ENCODE results near the gene RANBP1. TPM values are rescaled to one million over a fixed set of nuclear protein-coding genes. Genes with fewer than 3 reads are reported as not detected.

RANBP1 gene
- total and polyA plus RNA-seq, 2 of the 8 experiments (the other 6 are each of a cell fraction or from before 2014, with no cell fraction given) = 343 to 484 TPM

GRCh38 chr22:20130731-20131596 lies 15.1 kb downstream of the RANBP1 start:
- CTCF ChIA-PET (ENCODE audit: partially characterized antibody) = interaction anchor here (1.0 to 2.6 kb wide), 7 partner anchors 10 to 163 kb away, joined by 3 to 18 read pairs (median 4); partner anchors contain the start of gene RANBP1
- Histone ChIP-seq H4K20me1 (replicated peaks in 1 of 2; ENCODE audit: control insufficient read depth in 1 of 2, insufficient read depth in 2 of 2, low read length in 2 of 2) (peaks cover 11 to 29% of the 10 kb centered on the region in 2 experiments), H3K23me2 (ENCODE audit: low read depth, low read length) (peaks cover 7% of the 10 kb centered on the region; the same call in 1 of the 2 replicates), H3K18ac (ENCODE audit: extremely low read depth, low read length) (no peak overlapping the region; the same call in 1 of the 2 replicates), H4K91ac (replicated peaks; ENCODE audit: insufficient read length, low read length) (no peak overlapping the region), H3K4me1 (replicated peaks in 1 of 4; ENCODE audit: control insufficient read depth in 3 of 4, insufficient read depth in 4 of 4, low read length in 3 of 4) (peaks cover 0 to 12% (median 7%) of the 10 kb centered on the region in 4 experiments; a peak in 4 of 7 replicates), H3K56ac (replicated peaks; ENCODE audit: insufficient read length, low read depth, low read length) (peak overlapping the region; percentile 59), H4K5ac (ENCODE audit: insufficient read length, low read depth, low read length) (peak overlapping the region; percentile 26), H2BK5ac (ENCODE audit: low read depth, low read length) (no peak overlapping the region), H3K14ac (ENCODE audit: insufficient read length) (no peak overlapping the region), H3K27me3 (replicated peaks in 1 of 4; ENCODE audit: control insufficient read depth in 3 of 4, extremely low read depth in 1 of 4, insufficient read depth in 3 of 4, low read length in 3 of 4) (no peaks in the 10 kb centered on the region; a peak in 2 of 7 replicates), H2AK5ac (ENCODE audit: low read depth, low read length) (0 out of 2 replicates have a peak overlapping the region, but pooled peaks have one; percentile 33), H3K4me3 (ENCODE audit: extremely low read depth in 1 of 4, insufficient read depth in 2 of 4, low read depth in 3 of 4, low read length in 4 of 4) (peak overlapping the region; percentile 47 to 76 (median 54)), H2BK15ac (ENCODE audit: low read length) (peak overlapping the region; percentile 84), H2AFZ (ENCODE audit: low read length) (peak overlapping the region; percentile 60; the same call in 1 of the 2 replicates), H4K8ac (ENCODE audit: extremely low read depth, insufficient read depth, low read length) (no peak overlapping the region; the same call in 1 of the 2 replicates), H3K23ac (ENCODE audit: insufficient read length) (no peak overlapping the region), H3K79me1 (ENCODE audit: low read depth, low read length) (peaks cover 7% of the 10 kb centered on the region), H2BK120ac (replicated peaks; ENCODE audit: low read depth, low read length) (no peak overlapping the region), H3K4me2 (ENCODE audit: insufficient read depth in 1 of 2, low read depth in 2 of 2, low read length in 2 of 2) (peak overlapping the region; percentile 58 to 67), H2BK20ac (ENCODE audit: low read length) (no peak overlapping the region), H3K27ac (ENCODE audit: low read depth, low read length) (no peak overlapping the region; the same call in 1 of the 2 replicates), H3K79me2 (ENCODE audit: control insufficient read depth in 1 of 2, insufficient read depth in 2 of 2, low read length in 2 of 2) (peaks cover 0 to 8% of the 10 kb centered on the region in 2 experiments; a peak in 1 of 4 replicates), H3K9ac (replicated peaks in 1 of 4; ENCODE audit: extremely low read depth in 1 of 4, low read depth in 3 of 4, low read length in 3 of 4) (no peak overlapping the region), H3K36me3 (ENCODE audit: control insufficient read depth in 2 of 4, insufficient read depth in 4 of 4, low read length in 3 of 4) (peaks cover 8 to 22% (median 11%) of the 10 kb centered on the region in 4 experiments; a peak in 6 of 8 replicates), H2BK12ac (ENCODE audit: low read depth, low read length) (no peak overlapping the region), H3K4ac (replicated peaks; ENCODE audit: insufficient read length, low read depth, low read length) (peak overlapping the region; percentile 13), H3K9me3 (ENCODE audit: insufficient read depth in 2 of 2, low read depth in 1 of 2, low read length in 1 of 2) (no peaks in the 10 kb centered on the region)
- WGBS, 2 experiments (ENCODE audit: extremely low coverage in 1 of 2, insufficient coverage in 1 of 2, insufficient read length in 1 of 2, insufficient replicate concordance in 2 of 2, low coverage in 1 of 2, low lambda C conversion rate in 2 of 2, missing lambda C conversion rate in 1 of 2) = 14% methylated on average over 41 of the region's 70 CpGs; no CpG with 5 or more reads in 1 of the 2 experiments
- FAIRE-seq = no peak
- peak in 1 of 2 experiments; percentile 82 for DNase-seq (ENCODE audit: low read depth in 1 of 2, low spot score in 2 of 2)
- POLR2A ChIA-PET (ENCODE audit: partially characterized antibody) = interaction anchor here (0.6 to 8.3 kb wide), 11 partner anchors 7 to 154 kb away, joined by 3 to 223 read pairs (median 8); partner anchors contain the start of genes RANBP1 and TRMT2A
- TF ChIP-seq JUND (IDR thresholded peaks at IDR 0.05; ENCODE audit: low read length) = no peak
- TF ChIP-seq ATF2 (IDR thresholded peaks at IDR 0.05; ENCODE audit: low read length) = no peak
- peak; percentile 43 for TF ChIP-seq KDM4A (IDR thresholded peaks at IDR 0.05; ENCODE audit: low read depth, low read length, severe bottlenecking)
- TF ChIP-seq TBP (IDR thresholded peaks at IDR 0.05; ENCODE audit: low read depth, low read length) = peak; percentile 39; the same call in 1 of the 2 replicates
- 0 out of 2 replicates have a peak, but pooled peaks have one; percentile 25 for TF ChIP-seq PHF8 (conservative IDR thresholded peaks at IDR 0.05; ENCODE audit: low read depth, low read length)
- no peak for TF ChIP-seq SIX5 (IDR thresholded peaks at IDR 0.05; ENCODE audit: low read depth, low read length)
- 0 out of 2 replicates have a peak, but pooled peaks have one; percentile 19 for TF ChIP-seq TAF1 (IDR thresholded peaks at IDR 0.05; ENCODE audit: low read depth, low read length)
- peak in 1 of 2 experiments; percentile 31; a peak in 1 of 4 replicates for TF ChIP-seq SIN3A (conservative IDR thresholded peaks at IDR 0.05 in 1 of 2, IDR thresholded peaks at IDR 0.05 in 1 of 2; ENCODE audit: low read depth in 1 of 2, low read length in 2 of 2)

All from H1 (cell line).